AG10803 (cell line): Measurements from ENCODE around the gene SMG6.
A peak's percentile ranks its signal among the peaks of the same experiment; 100 is the strongest.

Source experiments
- DNase-seq: peaks from one replicate; pipeline ENCODE4 v3.0.0; 2010; ENCODE audit warnings: low read depth
- H3K4me3 ChIP-seq: 2 replicates; pipeline ENCODE4 v1.5.1; 2011; ENCODE audit warnings: mild to moderate bottlenecking, low read length, control low read depth
- TF ChIP-seq, protein P1 (sequence below): conservative IDR thresholded peaks from 2 replicates; pipeline ENCODE4 v1.5.1; 2011; ENCODE audit warnings: mild to moderate bottlenecking, low read length, control low read depth, inconsistent platforms

SMG6 gene

DNA sequence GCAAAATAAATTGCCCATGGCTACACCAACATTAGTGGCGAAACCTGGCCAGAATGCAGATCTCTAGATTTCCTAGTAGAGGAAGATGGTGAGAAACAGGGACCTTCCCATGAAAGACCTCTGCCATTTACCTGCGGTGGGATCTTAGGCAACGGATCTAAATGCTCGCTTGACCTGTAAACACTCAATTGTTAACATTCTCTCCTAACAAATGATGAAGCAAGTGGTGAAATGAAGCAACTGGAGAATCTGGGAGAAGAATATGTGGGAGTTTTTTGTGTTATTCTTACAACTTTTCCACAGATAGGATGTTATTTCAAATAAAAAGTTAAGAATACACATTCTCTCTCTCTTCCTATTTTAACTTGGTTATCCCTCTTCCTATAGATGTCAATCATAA, 56.6 kb downstream of the SMG6 start:
- TF ChIP-seq, protein P1, sequence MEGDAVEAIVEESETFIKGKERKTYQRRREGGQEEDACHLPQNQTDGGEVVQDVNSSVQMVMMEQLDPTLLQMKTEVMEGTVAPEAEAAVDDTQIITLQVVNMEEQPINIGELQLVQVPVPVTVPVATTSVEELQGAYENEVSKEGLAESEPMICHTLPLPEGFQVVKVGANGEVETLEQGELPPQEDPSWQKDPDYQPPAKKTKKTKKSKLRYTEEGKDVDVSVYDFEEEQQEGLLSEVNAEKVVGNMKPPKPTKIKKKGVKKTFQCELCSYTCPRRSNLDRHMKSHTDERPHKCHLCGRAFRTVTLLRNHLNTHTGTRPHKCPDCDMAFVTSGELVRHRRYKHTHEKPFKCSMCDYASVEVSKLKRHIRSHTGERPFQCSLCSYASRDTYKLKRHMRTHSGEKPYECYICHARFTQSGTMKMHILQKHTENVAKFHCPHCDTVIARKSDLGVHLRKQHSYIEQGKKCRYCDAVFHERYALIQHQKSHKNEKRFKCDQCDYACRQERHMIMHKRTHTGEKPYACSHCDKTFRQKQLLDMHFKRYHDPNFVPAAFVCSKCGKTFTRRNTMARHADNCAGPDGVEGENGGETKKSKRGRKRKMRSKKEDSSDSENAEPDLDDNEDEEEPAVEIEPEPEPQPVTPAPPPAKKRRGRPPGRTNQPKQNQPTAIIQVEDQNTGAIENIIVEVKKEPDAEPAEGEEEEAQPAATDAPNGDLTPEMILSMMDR = no peak

DNA sequence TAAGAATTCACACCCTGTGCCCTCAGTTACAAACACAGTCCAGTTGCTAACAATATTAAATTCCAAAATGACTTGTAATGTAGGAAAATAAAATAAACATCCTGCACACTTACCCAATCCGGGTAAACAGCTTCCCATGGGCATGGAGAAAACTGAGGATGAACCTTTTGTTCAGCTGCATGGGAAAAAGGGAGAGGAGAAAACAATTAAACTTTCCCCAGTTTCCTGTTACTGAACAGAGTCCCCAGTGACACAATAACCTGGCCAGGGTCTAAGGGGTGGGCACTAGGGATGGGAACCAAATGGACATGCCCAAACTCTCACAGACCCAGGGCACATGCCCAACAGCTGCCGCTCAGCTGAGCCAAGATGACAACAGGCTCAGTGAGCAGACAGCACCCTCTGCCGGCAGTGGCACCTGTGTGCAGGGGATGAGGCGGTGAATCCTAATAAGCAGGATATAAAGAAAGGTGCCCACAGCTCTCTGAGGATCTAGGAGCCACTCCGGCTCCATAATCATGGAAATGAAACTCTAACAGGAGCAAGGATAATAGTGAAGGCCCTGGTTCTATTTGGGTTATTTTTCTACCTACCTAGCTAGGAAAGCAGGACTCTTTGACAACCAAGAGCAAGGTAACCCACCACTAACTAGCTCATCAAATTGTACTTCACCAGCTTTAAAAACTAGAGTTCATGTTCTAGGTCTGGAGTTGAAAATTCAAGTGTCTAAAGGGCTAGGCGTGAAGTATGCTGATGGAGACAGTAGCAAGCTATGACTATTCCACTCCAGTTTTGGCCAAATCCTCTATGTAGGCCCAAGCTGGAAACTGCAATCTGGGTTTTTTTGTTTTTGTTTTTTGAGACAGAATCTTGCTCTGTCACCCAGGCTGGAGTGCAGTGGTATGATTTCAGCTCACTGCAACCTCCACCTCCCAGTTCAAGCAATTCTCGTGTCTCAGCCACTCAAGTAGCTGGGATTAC, 58.8 kb downstream of the SMG6 start:
- DNase-seq = peak; percentile 95
- H3K4me3 ChIP-seq = peak overlapping the region; percentile 25
- TF ChIP-seq, protein P1 = peak; percentile 99

More for the DNA sequence above, 56.6 kb downstream of the SMG6 start:
- H3K4me3 ChIP-seq = no peak overlapping the region
- DNase-seq = no peak

DNA sequence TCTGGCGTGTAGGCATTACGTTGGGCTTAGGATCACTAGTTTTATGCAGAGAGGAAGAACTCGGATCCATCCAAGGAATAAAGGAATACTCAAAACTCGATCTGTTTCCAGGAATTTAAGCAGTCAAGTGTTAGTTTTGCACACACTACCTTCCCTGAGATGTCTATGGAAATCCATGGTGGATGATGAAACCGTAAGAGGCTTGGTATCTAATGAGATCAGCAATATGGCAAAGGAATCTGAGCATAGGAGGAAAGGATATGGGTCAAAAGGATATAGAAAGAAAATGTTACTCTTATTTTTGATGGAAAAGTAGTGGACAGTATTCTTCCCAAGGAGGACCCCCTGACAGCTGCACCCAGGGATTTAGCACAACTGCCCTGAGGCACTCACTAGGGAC, 59.6 kb downstream of the SMG6 start:
- TF ChIP-seq, protein P1 = no peak
- peak; percentile 62 for DNase-seq
- H3K4me3 ChIP-seq = peak overlapping the region; percentile 34

DNA sequence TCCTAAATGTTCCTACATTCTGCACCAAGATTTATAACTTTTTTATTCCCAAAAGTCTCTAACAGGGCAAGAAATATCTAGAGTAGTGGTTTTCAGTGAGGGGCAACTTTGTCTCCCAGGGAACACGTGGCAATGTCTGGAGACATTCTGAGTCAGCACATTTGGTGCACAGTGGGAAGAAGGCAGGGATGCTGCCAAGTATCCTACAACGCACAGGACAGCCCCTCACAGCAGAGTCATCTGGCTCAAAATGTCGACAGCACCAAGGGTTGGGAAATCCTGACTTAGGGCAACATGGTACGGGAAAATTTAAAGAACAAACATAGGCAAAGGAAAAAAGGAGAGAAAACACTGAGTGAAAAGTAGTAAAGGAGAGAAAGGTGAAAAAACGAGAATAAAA, 61.8 kb downstream of the SMG6 start:
- H3K4me3 ChIP-seq = no peak overlapping the region
- TF ChIP-seq, protein P1 = no peak
- DNase-seq = peak; percentile 84

DNA sequence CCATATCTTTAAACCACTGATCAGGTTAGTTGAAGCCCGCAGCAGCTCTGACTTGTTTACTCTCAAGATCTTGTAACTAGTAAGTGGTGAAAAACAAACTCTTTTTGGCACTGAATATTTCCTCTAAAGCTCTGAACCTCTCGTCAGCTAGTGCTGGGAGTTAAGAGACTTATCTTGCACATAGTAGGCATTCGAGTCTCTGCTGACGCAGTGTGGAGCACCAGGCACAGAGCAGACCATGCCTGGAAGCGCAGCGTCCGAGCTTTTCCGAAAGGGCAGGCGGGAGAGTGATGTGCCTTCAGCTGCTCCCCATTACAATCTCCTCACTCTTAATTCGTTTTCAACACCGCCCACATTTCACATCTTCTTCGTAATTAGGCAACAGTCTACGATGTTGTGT, 63.0 kb downstream of the SMG6 start:
- DNase-seq = peak; percentile 55
- TF ChIP-seq, protein P1 = no peak
- peak overlapping the region; percentile 32 for H3K4me3 ChIP-seq

DNA sequence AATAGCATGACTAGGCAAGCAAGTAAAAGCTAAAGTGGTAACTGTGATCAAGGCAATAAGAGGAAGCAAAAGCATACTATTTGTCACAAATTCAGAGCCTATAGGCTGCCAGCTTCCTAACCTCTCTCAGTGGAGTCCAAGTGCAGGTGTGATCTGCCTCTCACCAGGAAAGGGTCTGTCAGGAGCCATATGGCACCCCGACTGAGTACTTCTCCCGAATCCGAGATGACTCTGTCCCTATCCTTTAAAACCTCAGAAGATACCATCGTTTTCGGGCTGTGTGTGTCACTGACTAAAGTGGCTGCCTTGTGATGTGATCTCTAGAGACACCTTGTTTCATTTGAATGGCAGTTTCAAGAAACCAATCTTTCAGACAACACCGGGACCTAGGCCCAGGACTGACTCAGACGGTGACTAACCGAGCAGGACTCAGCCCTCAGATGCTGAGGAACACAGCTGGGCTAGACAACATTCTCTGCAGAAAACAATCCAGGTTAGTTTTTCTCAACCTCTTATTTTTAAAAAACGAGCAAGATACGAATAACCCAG, 63.6 kb downstream of the SMG6 start:
- peak overlapping the region; percentile 32; the same call in 1 of the 2 replicates for H3K4me3 ChIP-seq
- DNase-seq = peak; percentile 84
- TF ChIP-seq, protein P1 = no peak

DNA sequence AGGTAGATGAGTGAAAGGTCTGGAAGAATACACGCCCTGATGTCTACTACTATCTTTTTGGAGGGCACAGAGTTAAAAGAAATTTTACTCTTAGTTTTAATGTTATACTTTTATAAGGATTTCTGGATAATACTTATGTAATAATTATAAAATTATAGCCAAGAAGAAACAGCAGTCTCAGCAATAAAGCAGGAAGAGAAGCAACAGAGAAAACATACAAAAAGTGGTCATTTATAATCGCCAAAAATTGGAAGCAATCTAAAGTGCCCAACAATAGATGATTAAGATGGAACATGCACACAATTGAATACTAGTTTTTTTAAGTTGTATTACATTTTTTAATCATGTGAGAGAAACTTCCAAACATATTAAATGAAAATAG, 64.4 kb downstream of the SMG6 start:
- H3K4me3 ChIP-seq = no peak overlapping the region
- no peak for DNase-seq
- TF ChIP-seq, protein P1 = no peak
